Stimulated activated CD4-positive, alpha-beta T cell treated with anti-CD3 and anti-CD28 coated beads, Interleukin-15, amount 100 ng/mL, for 1 hour (primary cell): Measurements from ENCODE around the gene STK39.
"Not testable (repeated sequence)": the region's sequence is repeated elsewhere in the genome, so short reads cannot be mapped to it uniquely, and the experiment has no call there.

Experiments
- DNase-seq, 2 donors: peaks; one replicate each; pipeline ENCODE4 v3.0.0-alpha.2; 2020; ENCODE audit warnings: low read depth in 1 of 2, low spot score in 1 of 2

STK39 gene

GRCh38 chr2:168138374-168138773, 109.0 kb downstream of the STK39 start:
- DNase-seq, result no peak

GRCh38 chr2:168137510-168138180, 109.8 kb downstream of the STK39 start:
- no peak for DNase-seq

GRCh38 chr2:168136392-168136977, 110.9 kb downstream of the STK39 start:
- DNase-seq, result no peak

- DNase-seq, result no peak
Observed at GRCh38 chr2:168135630-168136029, 111.8 kb downstream of the STK39 start.

GRCh38 chr2:168135121-168135520, 112.3 kb downstream of the STK39 start:
- no peak for DNase-seq

GRCh38 chr2:168134485-168134884, 112.9 kb downstream of the STK39 start:
- DNase-seq, result no peak

- no peak for DNase-seq
Observed at GRCh38 chr2:168132389-168132788, 115.0 kb downstream of the STK39 start.

- no peak for DNase-seq
Observed at GRCh38 chr2:168130346-168130745, 117.0 kb downstream of the STK39 start.

- DNase-seq, result no peak
Observed at GRCh38 chr2:168127371-168127770, 120.0 kb downstream of the STK39 start.

GRCh38 chr2:168122210-168122609, 125.2 kb downstream of the STK39 start:
- not testable (repeated sequence) for DNase-seq

GRCh38 chr2:168120730-168121129, 126.7 kb downstream of the STK39 start:
- no peak for DNase-seq

GRCh38 chr2:168120310-168120709, 127.1 kb downstream of the STK39 start:
- DNase-seq, result no peak

GRCh38 chr2:168119515-168120141, 127.8 kb downstream of the STK39 start:
- DNase-seq, result no peak

- no peak for DNase-seq
Observed at GRCh38 chr2:168118733-168119514, 128.5 kb downstream of the STK39 start.

- DNase-seq, result no peak
Observed at GRCh38 chr2:168116448-168116847, 130.9 kb downstream of the STK39 start.

GRCh38 chr2:168114619-168115018, 132.8 kb downstream of the STK39 start:
- DNase-seq, result no peak

GRCh38 chr2:168114040-168114439, 133.4 kb downstream of the STK39 start:
- DNase-seq, result no peak

GRCh38 chr2:168107322-168107721, 140.1 kb downstream of the STK39 start:
- no peak for DNase-seq

GRCh38 chr2:168105127-168105683, 142.2 kb downstream of the STK39 start:
- DNase-seq, result no peak

- no peak for DNase-seq
Observed at GRCh38 chr2:168097431-168097830, 150.0 kb downstream of the STK39 start.

- DNase-seq, result no peak
Observed at GRCh38 chr2:168096158-168096557, 151.2 kb downstream of the STK39 start.
